Measurements from ENCODE around the gene PAGE1. TPM values are rescaled to one million over a fixed set of nuclear protein-coding genes. Genes with fewer than 3 reads are reported as not detected.

Gene PAGE1
- total RNA-seq, 2 donors from 2014 or later: 8.9 TPM; not detected in 1

Other genes with a start within 250 kb of the PAGE1 start
- not detected for gene GAGE12C, start 163.8 kb downstream of the PAGE1 start, total RNA-seq
- not detected for gene GAGE12D, start 154.3 kb downstream of the PAGE1 start, total RNA-seq
- not detected for gene GAGE12E, start 144.7 kb downstream of the PAGE1 start, total RNA-seq
- 1 to 10 TPM in 1 of 2 donors, not detected in 1; 2.3 TPM for gene GAGE12F, start 135.1 kb downstream of the PAGE1 start, total RNA-seq
- not detected for gene GAGE12G, start 125.6 kb downstream of the PAGE1 start, total RNA-seq
- not detected for gene GAGE12H, start 116.0 kb downstream of the PAGE1 start, total RNA-seq
- gene GAGE2A, start 106.5 kb downstream of the PAGE1 start, total RNA-seq: not detected
- 1 to 10 TPM in 1 of 2 donors, not detected in 1; 9.8 TPM for gene GAGE1, start 97.0 kb downstream of the PAGE1 start, total RNA-seq
- gene PAGE4, start 133.3 kb upstream of the PAGE1 start, total RNA-seq: 10 to 100 TPM; 26.5 to 31.5 TPM
- 1 to 10 TPM; 2.0 to 3.5 TPM for gene USP27X, start 183.5 kb upstream of the PAGE1 start, total RNA-seq
- 10 to 100 TPM in 1 of 2 donors, 1 to 10 TPM in 1; 2.0 to 13.6 TPM for gene CLCN5, start 226.6 kb upstream of the PAGE1 start, total RNA-seq